Measurements from ENCODE around the gene DNPH1. TPM values are rescaled to one million over a fixed set of nuclear protein-coding genes. Genes with fewer than 3 reads are reported as not detected.
A peak's percentile ranks its signal among the peaks of the same experiment; 100 is the strongest.

The DNPH1 gene
- total and polyA plus RNA-seq, 9 donors: 13.6 to 120 (median 44.7) TPM

DNA sequence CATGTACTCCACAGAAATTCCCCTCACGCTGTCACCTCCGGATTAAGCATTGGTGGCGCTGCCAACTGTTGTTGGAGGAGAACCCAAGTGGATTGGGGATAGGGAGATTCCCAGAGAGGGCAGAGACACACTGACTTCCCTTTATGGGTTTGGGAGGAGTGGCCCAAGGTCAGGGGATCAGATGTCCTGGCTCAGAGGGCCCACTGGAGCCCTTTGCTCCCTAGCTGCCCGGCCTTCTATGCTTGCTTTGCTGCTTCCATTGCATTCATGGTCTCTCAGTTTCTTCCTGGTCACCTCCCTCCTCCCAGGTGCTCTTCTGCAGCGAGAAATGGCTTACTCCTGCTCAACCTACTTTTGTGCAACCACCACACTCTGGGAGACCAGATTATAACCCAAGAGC is 32.9 kb downstream of the DNPH1 start:
- Histone ChIP-seq H3K27ac (no peak overlapping the region), H3K9me3 (no peaks in the 10 kb centered on the region), H3K4me3 (no peak overlapping the region), H3K27me3 (no peaks in the 10 kb centered on the region), H3K4me1 (ENCODE audit: insufficient read depth) (no peaks in the 10 kb centered on the region), H3K36me3 (no peaks in the 10 kb centered on the region)
- DNase-seq: peak in 1 of 5 donors; percentile 2
- intact Hi-C loops (cut with DNase I): no loop called here
- WGBS, 3 donors: 78 to 88% (median 82%) methylated on average over 5 of the region's 5 CpGs
- TF ChIP-seq, protein P1, sequence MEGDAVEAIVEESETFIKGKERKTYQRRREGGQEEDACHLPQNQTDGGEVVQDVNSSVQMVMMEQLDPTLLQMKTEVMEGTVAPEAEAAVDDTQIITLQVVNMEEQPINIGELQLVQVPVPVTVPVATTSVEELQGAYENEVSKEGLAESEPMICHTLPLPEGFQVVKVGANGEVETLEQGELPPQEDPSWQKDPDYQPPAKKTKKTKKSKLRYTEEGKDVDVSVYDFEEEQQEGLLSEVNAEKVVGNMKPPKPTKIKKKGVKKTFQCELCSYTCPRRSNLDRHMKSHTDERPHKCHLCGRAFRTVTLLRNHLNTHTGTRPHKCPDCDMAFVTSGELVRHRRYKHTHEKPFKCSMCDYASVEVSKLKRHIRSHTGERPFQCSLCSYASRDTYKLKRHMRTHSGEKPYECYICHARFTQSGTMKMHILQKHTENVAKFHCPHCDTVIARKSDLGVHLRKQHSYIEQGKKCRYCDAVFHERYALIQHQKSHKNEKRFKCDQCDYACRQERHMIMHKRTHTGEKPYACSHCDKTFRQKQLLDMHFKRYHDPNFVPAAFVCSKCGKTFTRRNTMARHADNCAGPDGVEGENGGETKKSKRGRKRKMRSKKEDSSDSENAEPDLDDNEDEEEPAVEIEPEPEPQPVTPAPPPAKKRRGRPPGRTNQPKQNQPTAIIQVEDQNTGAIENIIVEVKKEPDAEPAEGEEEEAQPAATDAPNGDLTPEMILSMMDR (IDR thresholded peaks at IDR 0.05): no peak
- TF ChIP-seq EP300 (IDR thresholded peaks at IDR 0.05) (no peak), POLR2A (IDR thresholded peaks at IDR 0.05) (no peak)

DNA sequence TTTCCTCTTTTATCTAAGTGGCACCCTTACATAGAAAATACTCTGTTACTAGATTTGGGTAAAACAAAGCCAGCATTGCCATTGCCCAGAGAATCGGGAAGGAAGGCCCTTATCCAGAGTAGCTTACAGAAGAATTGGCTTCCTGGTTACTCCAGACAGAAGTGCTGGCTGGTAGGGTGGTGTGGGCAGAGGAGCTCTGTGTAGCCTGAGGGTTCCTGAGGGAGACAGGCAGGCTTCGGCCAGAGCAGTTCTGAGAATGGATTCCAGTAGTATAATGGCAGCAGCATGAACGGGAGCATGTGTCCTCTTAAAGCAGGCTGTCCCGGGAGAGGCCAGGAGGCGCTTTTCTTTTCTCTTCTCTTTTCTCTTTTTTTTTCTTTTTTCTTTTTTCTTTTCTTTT is 35.4 kb downstream of the DNPH1 start:
- H3K4me3 ChIP-seq: no peak overlapping the region
- no peaks in the 10 kb centered on the region for H3K27me3 ChIP-seq
- DNase-seq: peak in 2 of 5 donors; percentile 1 to 3
- TF ChIP-seq EP300 (IDR thresholded peaks at IDR 0.05) (no peak), POLR2A (IDR thresholded peaks at IDR 0.05) (no peak)
- TF ChIP-seq, protein P1 (IDR thresholded peaks at IDR 0.05): no peak
- H3K4me1 ChIP-seq (ENCODE audit: insufficient read depth): no peaks in the 10 kb centered on the region
- no peaks in the 10 kb centered on the region for H3K36me3 ChIP-seq
- H3K9me3 ChIP-seq: no peaks in the 10 kb centered on the region
- WGBS, 3 donors: 89 to 93% (median 92%) methylated on average over 5 of the region's 5 CpGs
- intact Hi-C loops (cut with DNase I): no loop called here
- no peak overlapping the region for H3K27ac ChIP-seq

DNA sequence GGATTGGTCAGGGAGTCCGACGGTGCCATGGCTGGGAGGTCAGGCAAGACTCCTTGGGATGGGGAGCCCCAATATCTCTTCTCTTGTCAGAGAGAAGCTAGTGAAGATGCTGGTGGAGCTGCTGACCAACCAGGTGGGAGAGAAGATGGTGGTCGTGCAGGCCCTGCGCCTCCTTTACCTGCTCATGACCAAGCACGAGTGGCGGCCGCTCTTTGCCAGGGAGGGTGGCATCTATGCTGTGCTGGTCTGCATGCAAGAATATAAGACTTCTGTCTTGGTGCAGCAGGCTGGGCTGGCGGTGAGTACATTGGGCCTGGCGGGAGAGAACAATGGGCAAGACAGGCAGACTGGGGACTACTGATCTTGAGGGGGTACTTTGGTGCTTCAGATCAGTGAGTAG is 36.4 kb downstream of the DNPH1 start:
- intact Hi-C loops (cut with DNase I): no loop called here
- Histone ChIP-seq H3K4me1 (ENCODE audit: insufficient read depth) (no peaks in the 10 kb centered on the region), H3K36me3 (no peaks in the 10 kb centered on the region)

DNA sequence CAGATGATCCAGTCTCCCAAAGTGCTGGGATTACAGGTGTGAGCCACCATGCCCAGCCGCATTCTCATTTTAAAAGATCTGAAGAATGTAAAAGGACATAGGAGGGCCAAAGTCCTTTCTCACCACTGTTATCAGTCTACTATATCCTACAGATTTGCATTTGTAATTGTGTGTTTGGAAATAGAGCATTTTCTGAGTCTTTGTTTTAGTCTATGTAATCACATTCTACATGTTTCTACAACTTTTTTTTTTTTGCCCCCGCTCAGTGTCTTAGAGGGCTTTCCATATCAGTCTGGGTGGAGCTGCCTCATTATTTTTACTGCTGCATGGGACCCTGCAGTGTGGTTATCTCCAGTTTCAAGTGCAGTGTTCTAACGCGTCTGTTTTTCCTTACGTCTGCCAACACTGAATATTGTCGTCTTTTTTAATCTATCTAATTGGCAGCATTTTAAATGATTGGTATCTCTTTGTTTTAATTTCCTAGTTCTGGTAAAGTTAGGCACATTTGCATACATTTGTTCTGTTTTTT is 39.4 kb downstream of the DNPH1 start:
- Histone ChIP-seq H3K36me3 (no peaks in the 10 kb centered on the region), H3K27me3 (no peaks in the 10 kb centered on the region), H3K4me1 (ENCODE audit: insufficient read depth) (no peaks in the 10 kb centered on the region), H3K4me3 (no peak overlapping the region), H3K27ac (no peak overlapping the region), H3K9me3 (no peaks in the 10 kb centered on the region)
- intact Hi-C loops (cut with DNase I): no loop called here
- TF ChIP-seq, protein P1 (IDR thresholded peaks at IDR 0.05): no peak
- TF ChIP-seq POLR2A (IDR thresholded peaks at IDR 0.05): no peak
- TF ChIP-seq EP300 (IDR thresholded peaks at IDR 0.05): no peak
- no peak for DNase-seq
- WGBS, 3 donors: 55 to 70% (median 63%) methylated on average over 6 of the region's 6 CpGs

More for the DNA sequence above, 36.4 kb downstream of the DNPH1 start:
- Histone ChIP-seq H3K9me3 (no peaks in the 10 kb centered on the region), H3K27me3 (no peaks in the 10 kb centered on the region), H3K27ac (no peak overlapping the region), H3K4me3 (no peak overlapping the region)
- TF ChIP-seq EP300 (IDR thresholded peaks at IDR 0.05): no peak
- 92 to 96% (median 92%) methylated on average over 9 of the region's 9 CpGs for WGBS, 3 donors
- peak in 1 of 5 donors; percentile 8 for DNase-seq

DNA sequence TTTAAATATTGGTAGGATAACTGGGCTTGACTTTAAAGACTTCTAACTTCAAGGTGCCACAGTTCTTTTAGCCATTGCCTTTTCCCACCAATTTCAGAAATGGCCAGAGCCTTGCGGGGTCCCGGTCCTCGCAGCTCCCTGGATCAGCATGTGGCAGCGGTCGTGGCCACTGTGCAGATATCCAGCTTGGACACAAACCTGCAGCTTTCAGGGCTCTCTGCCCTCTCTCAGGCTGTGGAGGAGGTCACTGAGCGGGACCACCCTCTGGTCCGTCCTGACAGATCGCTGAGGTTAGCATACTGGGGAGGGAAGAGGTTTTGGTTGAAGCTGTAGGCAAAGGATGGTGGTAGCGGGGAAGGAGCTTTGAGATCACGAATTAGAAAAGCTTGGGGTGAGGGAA is 40.9 kb downstream of the DNPH1 start:
- no peaks in the 10 kb centered on the region for H3K9me3 ChIP-seq
- H3K4me1 ChIP-seq (ENCODE audit: insufficient read depth): no peaks in the 10 kb centered on the region
- DNase-seq: no peak
- H3K27me3 ChIP-seq: no peaks in the 10 kb centered on the region
- H3K4me3 ChIP-seq: no peak overlapping the region
- WGBS, 3 donors: 88 to 91% (median 91%) methylated on average over 10 of the region's 10 CpGs
- H3K36me3 ChIP-seq: no peaks in the 10 kb centered on the region
- intact Hi-C loops (cut with DNase I): no loop called here
- no peak overlapping the region for H3K27ac ChIP-seq
- TF ChIP-seq, protein P1 (IDR thresholded peaks at IDR 0.05): no peak
- no peak for TF ChIP-seq POLR2A (IDR thresholded peaks at IDR 0.05)
- no peak for TF ChIP-seq EP300 (IDR thresholded peaks at IDR 0.05)

All from ovary (tissue), 9 donors.